ENCODE measurements around the gene ANP32A.

The ANP32A gene

GRCh38 chr15:68821190-68821840, 620 bp upstream of the ANP32A start:
- DNase-seq, result peak in 4 of 56 donors; percentile 32 to 56 (median 42)

GRCh38 chr15:68819495-68820294, 1.0 kb downstream of the ANP32A start:
- DNase-seq, result peak in 33 of 56 donors; percentile 9 to 77 (median 60)

GRCh38 chr15:68818769-68819494, 1.8 kb downstream of the ANP32A start:
- peak in 34 of 56 donors; percentile 20 to 77 (median 54) for DNase-seq

- DNase-seq, result peak in 44 of 56 donors; percentile 24 to 85 (median 64)
Measured at GRCh38 chr15:68818066-68818768, 2.5 kb downstream of the ANP32A start.

GRCh38 chr15:68817304-68818065, 3.2 kb downstream of the ANP32A start:
- peak in 45 of 56 donors; percentile 44 to 87 (median 71) for DNase-seq

- peak in 1 of 56 donors; percentile 28 for DNase-seq
Measured at GRCh38 chr15:68816795-68817303, 3.8 kb downstream of the ANP32A start.

GRCh38 chr15:68816158-68816557, 4.5 kb downstream of the ANP32A start:
- DNase-seq, result no peak

- DNase-seq, result no peak
Measured at GRCh38 chr15:68815598-68815997, 5.1 kb downstream of the ANP32A start.

GRCh38 chr15:68814596-68814995, 6.1 kb downstream of the ANP32A start:
- no peak for DNase-seq

GRCh38 chr15:68812597-68813431, 7.9 kb downstream of the ANP32A start:
- no peak for DNase-seq

- DNase-seq, result no peak
Measured at GRCh38 chr15:68812069-68812468, 8.6 kb downstream of the ANP32A start.

GRCh38 chr15:68809517-68809916, 11.2 kb downstream of the ANP32A start:
- no peak for DNase-seq

GRCh38 chr15:68808770-68809169, 11.9 kb downstream of the ANP32A start:
- DNase-seq, result no peak

- no peak for DNase-seq
Measured at GRCh38 chr15:68808091-68808490, 12.6 kb downstream of the ANP32A start.

GRCh38 chr15:68807249-68807648, 13.4 kb downstream of the ANP32A start:
- DNase-seq, result no peak

GRCh38 chr15:68806220-68807060, 14.3 kb downstream of the ANP32A start:
- peak in 38 of 56 donors; percentile 29 to 88 (median 61) for DNase-seq

- no peak for DNase-seq
Measured at GRCh38 chr15:68802373-68802772, 18.3 kb downstream of the ANP32A start.

GRCh38 chr15:68801572-68802148, 19.0 kb downstream of the ANP32A start:
- no peak for DNase-seq
